ENCODE results near the gene FOXN1. TPM values are rescaled to one million over a fixed set of nuclear protein-coding genes. Genes with fewer than 3 reads are reported as not detected.

The FOXN1 gene
- total RNA-seq, 1 experiment from 2014 or later, result not detected

- H3K9ac ChIP-seq (ENCODE audit: low read length), result no peak overlapping the region
- H3K36me3 ChIP-seq (ENCODE audit: low read depth, low read length), result no peaks in the 10 kb centered on the region
- no peak for ATAC-seq
- no peaks in the 10 kb centered on the region for H3K9me2 ChIP-seq (replicated peaks; ENCODE audit: low read length)
- H3K9me3 ChIP-seq (ENCODE audit: low read length), result no peaks in the 10 kb centered on the region
- no TSS peak for BruUV-seq (replicated peaks)
- TF ChIP-seq EZH2 (IDR thresholded peaks at IDR 0.05; ENCODE audit: low read length, unreplicated experiment) (no peak), EZH2phosphoT487 (IDR thresholded peaks at IDR 0.05; ENCODE audit: borderline replicate concordance, low read length) (no peak)
- TF ChIP-seq, protein P1, sequence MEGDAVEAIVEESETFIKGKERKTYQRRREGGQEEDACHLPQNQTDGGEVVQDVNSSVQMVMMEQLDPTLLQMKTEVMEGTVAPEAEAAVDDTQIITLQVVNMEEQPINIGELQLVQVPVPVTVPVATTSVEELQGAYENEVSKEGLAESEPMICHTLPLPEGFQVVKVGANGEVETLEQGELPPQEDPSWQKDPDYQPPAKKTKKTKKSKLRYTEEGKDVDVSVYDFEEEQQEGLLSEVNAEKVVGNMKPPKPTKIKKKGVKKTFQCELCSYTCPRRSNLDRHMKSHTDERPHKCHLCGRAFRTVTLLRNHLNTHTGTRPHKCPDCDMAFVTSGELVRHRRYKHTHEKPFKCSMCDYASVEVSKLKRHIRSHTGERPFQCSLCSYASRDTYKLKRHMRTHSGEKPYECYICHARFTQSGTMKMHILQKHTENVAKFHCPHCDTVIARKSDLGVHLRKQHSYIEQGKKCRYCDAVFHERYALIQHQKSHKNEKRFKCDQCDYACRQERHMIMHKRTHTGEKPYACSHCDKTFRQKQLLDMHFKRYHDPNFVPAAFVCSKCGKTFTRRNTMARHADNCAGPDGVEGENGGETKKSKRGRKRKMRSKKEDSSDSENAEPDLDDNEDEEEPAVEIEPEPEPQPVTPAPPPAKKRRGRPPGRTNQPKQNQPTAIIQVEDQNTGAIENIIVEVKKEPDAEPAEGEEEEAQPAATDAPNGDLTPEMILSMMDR (conservative IDR thresholded peaks at IDR 0.05; ENCODE audit: low read depth, low read length), result no peak
- H3K79me2 ChIP-seq (ENCODE audit: low read length), result no peaks in the 10 kb centered on the region
- H3K27me3 ChIP-seq (ENCODE audit: low read length), result 0 out of 2 replicates have a peak, but pooled peaks cover 4% of the 10 kb centered on the region
- H3K4me1 ChIP-seq (ENCODE audit: insufficient read depth, low read length), result no peaks in the 10 kb centered on the region
- no peak for DNase-seq
- H3K27ac ChIP-seq (ENCODE audit: low read length), result no peak overlapping the region
- intact Hi-C loops (cut with micrococcal nuclease), result no loop called here
- no peak overlapping the region for H3K4me2 ChIP-seq (ENCODE audit: low read length)
- ChIA-PET CTCF (no interaction called here), POLR2A (ENCODE audit: unreplicated experiment) (interaction anchor here (0.6 kb wide), 2 partner anchors 124 to 150 kb away, joined by 4 to 33 read pairs; partner anchors contain the start of gene POLDIP2)
- H4K20me1 ChIP-seq (ENCODE audit: low read length), result no peaks in the 10 kb centered on the region
- no peak overlapping the region for H3K4me3 ChIP-seq (ENCODE audit: low read length)
- no peaks in the 10 kb centered on the region for H3F3A ChIP-seq (ENCODE audit: low read length, unreplicated experiment)
- no peak overlapping the region for H2AFZ ChIP-seq (ENCODE audit: low read length)
These were observed 777 bp downstream of the FOXN1 start for GRCh38 chr17:28506763-28507487.

GRCh38 chr17:28507567-28508203 is 1.5 kb downstream of the FOXN1 start:
- DNase-seq (no peak), ATAC-seq (no peak)
- CTCF ChIA-PET, result no interaction called here
- Histone ChIP-seq H3K79me2 (ENCODE audit: low read length) (no peaks in the 10 kb centered on the region), H3K9me3 (ENCODE audit: low read length) (no peaks in the 10 kb centered on the region), H2AFZ (ENCODE audit: low read length) (no peak overlapping the region), H3K27ac (ENCODE audit: low read length) (no peak overlapping the region), H3K4me3 (ENCODE audit: low read length) (no peak overlapping the region), H3K27me3 (ENCODE audit: low read length) (0 out of 2 replicates have a peak, but pooled peaks cover 4% of the 10 kb centered on the region), H3F3A (ENCODE audit: low read length, unreplicated experiment) (no peaks in the 10 kb centered on the region), H3K9me2 (replicated peaks; ENCODE audit: low read length) (no peaks in the 10 kb centered on the region), H3K9ac (ENCODE audit: low read length) (no peak overlapping the region), H3K4me2 (ENCODE audit: low read length) (no peak overlapping the region), H3K36me3 (ENCODE audit: low read depth, low read length) (no peaks in the 10 kb centered on the region), H4K20me1 (ENCODE audit: low read length) (no peaks in the 10 kb centered on the region), H3K4me1 (ENCODE audit: insufficient read depth, low read length) (no peaks in the 10 kb centered on the region)
- POLR2A ChIA-PET (ENCODE audit: unreplicated experiment), result no interaction called here
- TF ChIP-seq, protein P1 (conservative IDR thresholded peaks at IDR 0.05; ENCODE audit: low read depth, low read length), result no peak
- TF ChIP-seq EZH2phosphoT487 (IDR thresholded peaks at IDR 0.05; ENCODE audit: borderline replicate concordance, low read length) (no peak), EZH2 (IDR thresholded peaks at IDR 0.05; ENCODE audit: low read length, unreplicated experiment) (no peak)
- BruUV-seq (replicated peaks), result no TSS peak
- intact Hi-C loops (cut with micrococcal nuclease), result no loop called here

All from PC-3 (cell line).